Measurements from ENCODE around the gene PFKM. TPM values are rescaled to one million over a fixed set of nuclear protein-coding genes. Genes with fewer than 3 reads are reported as not detected.

PFKM gene
- total and polyA plus RNA-seq, 9 of the 15 experiments (the other 6 are each of a cell fraction or from before 2014, with no cell fraction given): 16.5 to 39.9 (median 31.7) TPM

DNA sequence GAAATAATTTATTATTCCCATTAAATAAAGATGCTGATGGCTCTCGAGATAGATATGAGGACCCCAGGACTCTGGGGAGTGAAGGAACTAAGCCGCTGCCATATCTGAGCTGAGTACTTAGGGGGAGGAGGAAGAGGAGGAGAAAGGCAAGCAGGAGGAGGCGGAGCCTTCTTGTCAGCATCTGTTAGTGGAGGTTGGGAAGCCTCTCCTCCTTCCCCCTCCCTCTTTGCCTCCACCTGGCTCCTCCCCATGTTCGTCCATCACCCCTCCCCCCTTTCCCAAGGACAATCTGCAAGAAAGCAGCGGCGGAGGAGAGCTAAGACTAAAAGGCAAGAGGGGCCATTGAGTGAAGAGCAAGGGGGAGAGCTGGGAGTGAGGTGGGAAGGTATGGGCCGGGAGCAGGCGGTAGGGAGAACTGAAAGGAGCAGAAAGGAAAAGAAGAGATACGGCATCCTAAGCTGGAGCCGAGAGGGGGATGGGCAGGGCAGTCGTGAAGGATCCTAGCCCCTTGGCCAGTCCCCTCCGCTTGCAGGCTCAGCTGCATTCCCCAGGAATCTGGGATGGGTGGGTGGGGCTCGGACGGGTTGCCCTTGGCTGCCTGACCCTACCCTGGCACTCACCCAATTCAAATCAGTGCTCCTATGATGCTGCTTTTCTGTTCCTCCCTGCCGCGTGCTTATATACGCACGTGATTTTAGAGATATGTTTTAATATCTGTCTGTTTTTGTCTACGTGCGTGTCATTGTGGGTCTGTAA, at the start of gene PFKM (continued):
- TF ChIP-seq, protein P1, sequence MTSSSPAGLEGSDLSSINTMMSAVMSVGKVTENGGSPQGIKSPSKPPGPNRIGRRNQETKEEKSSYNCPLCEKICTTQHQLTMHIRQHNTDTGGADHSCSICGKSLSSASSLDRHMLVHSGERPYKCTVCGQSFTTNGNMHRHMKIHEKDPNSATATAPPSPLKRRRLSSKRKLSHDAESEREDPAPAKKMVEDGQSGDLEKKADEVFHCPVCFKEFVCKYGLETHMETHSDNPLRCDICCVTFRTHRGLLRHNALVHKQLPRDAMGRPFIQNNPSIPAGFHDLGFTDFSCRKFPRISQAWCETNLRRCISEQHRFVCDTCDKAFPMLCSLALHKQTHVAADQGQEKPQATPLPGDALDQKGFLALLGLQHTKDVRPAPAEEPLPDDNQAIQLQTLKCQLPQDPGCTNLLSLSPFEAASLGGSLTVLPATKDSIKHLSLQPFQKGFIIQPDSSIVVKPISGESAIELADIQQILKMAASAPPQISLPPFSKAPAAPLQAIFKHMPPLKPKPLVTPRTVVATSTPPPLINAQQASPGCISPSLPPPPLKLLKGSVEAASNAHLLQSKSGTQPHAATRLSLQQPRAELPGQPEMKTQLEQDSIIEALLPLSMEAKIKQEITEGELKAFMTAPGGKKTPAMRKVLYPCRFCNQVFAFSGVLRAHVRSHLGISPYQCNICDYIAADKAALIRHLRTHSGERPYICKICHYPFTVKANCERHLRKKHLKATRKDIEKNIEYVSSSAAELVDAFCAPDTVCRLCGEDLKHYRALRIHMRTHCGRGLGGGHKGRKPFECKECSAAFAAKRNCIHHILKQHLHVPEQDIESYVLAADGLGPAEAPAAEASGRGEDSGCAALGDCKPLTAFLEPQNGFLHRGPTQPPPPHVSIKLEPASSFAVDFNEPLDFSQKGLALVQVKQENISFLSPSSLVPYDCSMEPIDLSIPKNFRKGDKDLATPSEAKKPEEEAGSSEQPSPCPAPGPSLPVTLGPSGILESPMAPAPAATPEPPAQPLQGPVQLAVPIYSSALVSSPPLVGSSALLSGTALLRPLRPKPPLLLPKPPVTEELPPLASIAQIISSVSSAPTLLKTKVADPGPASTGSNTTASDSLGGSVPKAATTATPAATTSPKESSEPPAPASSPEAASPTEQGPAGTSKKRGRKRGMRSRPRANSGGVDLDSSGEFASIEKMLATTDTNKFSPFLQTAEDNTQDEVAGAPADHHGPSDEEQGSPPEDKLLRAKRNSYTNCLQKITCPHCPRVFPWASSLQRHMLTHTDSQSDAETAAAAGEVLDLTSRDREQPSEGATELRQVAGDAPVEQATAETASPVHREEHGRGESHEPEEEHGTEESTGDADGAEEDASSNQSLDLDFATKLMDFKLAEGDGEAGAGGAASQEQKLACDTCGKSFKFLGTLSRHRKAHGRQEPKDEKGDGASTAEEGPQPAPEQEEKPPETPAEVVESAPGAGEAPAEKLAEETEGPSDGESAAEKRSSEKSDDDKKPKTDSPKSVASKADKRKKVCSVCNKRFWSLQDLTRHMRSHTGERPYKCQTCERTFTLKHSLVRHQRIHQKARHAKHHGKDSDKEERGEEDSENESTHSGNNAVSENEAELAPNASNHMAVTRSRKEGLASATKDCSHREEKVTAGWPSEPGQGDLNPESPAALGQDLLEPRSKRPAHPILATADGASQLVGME (CRISPR knock-in tag; IDR thresholded peaks at IDR 0.05): peak; percentile 66; the same call in 1 of the 2 replicates
- TF ChIP-seq ZNF140 (CRISPR knock-in tag; IDR thresholded peaks at IDR 0.05) (no peak), XRCC5 (IDR thresholded peaks at IDR 0.05; ENCODE audit: low read depth, low read length) (0 out of 2 replicates have a peak, but pooled peaks have one; percentile 40), NCOA1 (IDR thresholded peaks at IDR 0.05; ENCODE audit: low read depth) (0 out of 2 replicates have a peak, but pooled peaks have one; percentile 18), ELF4 (CRISPR knock-in tag; IDR thresholded peaks at IDR 0.05) (0 out of 2 replicates have a peak, but pooled peaks have one; percentile 61), CREM (IDR thresholded peaks at IDR 0.05; ENCODE audit: low read depth) (no peak), TEAD4 (IDR thresholded peaks at IDR 0.05; ENCODE audit: low read length) (no peak), TEAD4 (CRISPR knock-in tag; IDR thresholded peaks at IDR 0.05; ENCODE audit: borderline replicate concordance) (no peak), LARP7 (IDR thresholded peaks at IDR 0.05) (0 out of 2 replicates have a peak, but pooled peaks have one; percentile 50), ZNF444 (CRISPR knock-in tag; IDR thresholded peaks at IDR 0.05) (0 out of 2 replicates have a peak, but pooled peaks have one; percentile 46), KDM5B (IDR thresholded peaks at IDR 0.05; ENCODE audit: insufficient replicate concordance, low read depth, low read length) (no peak), SRF (CRISPR knock-in tag; IDR thresholded peaks at IDR 0.05) (no peak), POLR2A (conservative IDR thresholded peaks at IDR 0.05) (peak; percentile 52), JUND (IDR thresholded peaks at IDR 0.05; ENCODE audit: borderline replicate concordance, low read depth, low read length) (no peak), JUND (tag; IDR thresholded peaks at IDR 0.05; ENCODE audit: borderline replicate concordance, low read depth, low read length) (no peak; the same call in 2 of the 3 replicates)
- TF ChIP-seq, protein P2, sequence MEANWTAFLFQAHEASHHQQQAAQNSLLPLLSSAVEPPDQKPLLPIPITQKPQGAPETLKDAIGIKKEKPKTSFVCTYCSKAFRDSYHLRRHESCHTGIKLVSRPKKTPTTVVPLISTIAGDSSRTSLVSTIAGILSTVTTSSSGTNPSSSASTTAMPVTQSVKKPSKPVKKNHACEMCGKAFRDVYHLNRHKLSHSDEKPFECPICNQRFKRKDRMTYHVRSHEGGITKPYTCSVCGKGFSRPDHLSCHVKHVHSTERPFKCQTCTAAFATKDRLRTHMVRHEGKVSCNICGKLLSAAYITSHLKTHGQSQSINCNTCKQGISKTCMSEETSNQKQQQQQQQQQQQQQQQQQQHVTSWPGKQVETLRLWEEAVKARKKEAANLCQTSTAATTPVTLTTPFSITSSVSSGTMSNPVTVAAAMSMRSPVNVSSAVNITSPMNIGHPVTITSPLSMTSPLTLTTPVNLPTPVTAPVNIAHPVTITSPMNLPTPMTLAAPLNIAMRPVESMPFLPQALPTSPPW (CRISPR knock-in tag; IDR thresholded peaks at IDR 0.05): peak; percentile 92
- TF ChIP-seq, protein P3, sequence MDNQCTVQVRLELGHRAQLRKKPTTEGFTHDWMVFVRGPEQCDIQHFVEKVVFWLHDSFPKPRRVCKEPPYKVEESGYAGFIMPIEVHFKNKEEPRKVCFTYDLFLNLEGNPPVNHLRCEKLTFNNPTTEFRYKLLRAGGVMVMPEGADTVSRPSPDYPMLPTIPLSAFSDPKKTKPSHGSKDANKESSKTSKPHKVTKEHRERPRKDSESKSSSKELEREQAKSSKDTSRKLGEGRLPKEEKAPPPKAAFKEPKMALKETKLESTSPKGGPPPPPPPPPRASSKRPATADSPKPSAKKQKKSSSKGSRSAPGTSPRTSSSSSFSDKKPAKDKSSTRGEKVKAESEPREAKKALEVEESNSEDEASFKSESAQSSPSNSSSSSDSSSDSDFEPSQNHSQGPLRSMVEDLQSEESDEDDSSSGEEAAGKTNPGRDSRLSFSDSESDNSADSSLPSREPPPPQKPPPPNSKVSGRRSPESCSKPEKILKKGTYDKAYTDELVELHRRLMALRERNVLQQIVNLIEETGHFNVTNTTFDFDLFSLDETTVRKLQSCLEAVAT (IDR thresholded peaks at IDR 0.05): peak in 1 of 2 experiments; percentile 66; a peak in 1 of 4 replicates
- TF ChIP-seq, protein P4, sequence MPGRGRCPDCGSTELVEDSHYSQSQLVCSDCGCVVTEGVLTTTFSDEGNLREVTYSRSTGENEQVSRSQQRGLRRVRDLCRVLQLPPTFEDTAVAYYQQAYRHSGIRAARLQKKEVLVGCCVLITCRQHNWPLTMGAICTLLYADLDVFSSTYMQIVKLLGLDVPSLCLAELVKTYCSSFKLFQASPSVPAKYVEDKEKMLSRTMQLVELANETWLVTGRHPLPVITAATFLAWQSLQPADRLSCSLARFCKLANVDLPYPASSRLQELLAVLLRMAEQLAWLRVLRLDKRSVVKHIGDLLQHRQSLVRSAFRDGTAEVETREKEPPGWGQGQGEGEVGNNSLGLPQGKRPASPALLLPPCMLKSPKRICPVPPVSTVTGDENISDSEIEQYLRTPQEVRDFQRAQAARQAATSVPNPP (IDR thresholded peaks at IDR 0.05; ENCODE audit: borderline replicate concordance, insufficient read depth, insufficient read length): no peak
